TTC549 (cell line): ENCODE measurements around the gene PAN3.
"Not testable (repeated sequence)": the region's sequence is repeated elsewhere in the genome, so short reads cannot be mapped to it uniquely, and the experiment has no call there.

ENCODE experiments used
- FAIRE-seq: peaks from 2 replicates; lab custom pipeline; 2012; peaks lifted over from hg19 to GRCh38; lab: Jason Lieb, UNC

PAN3 gene

GRCh38 chr13:28138012-28138755 lies at the start of gene PAN3:
TSS of gene PAN3 (plus strand) at chr13:28138545. CDS start at chr13:28138658, 113 bp downstream.
- FAIRE-seq: no peak

DNA sequence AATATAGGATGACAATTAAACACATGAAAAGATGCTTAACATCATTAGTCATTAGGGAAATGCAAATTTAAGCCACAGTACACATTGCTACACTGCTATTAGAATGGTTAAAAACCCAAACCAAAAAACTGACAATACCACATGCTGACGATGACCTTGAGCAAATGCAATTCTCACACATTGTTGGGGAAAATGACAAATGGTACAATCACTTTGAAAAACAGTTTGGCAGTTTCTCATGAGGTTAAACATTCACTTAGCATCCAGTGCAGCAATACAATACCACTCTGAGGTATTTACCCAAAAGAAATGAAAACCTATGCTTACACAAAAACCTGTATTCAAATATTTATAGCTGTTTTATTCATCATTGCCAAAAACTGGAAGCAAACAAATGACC lies 49.3 kb upstream of the PAN3 start:
- no peak for FAIRE-seq

GRCh38 chr13:28092431-28092830 lies 45.9 kb upstream of the PAN3 start:
- FAIRE-seq: no peak

GRCh38 chr13:28093881-28094280 lies 44.5 kb upstream of the PAN3 start:
- FAIRE-seq: no peak

DNA sequence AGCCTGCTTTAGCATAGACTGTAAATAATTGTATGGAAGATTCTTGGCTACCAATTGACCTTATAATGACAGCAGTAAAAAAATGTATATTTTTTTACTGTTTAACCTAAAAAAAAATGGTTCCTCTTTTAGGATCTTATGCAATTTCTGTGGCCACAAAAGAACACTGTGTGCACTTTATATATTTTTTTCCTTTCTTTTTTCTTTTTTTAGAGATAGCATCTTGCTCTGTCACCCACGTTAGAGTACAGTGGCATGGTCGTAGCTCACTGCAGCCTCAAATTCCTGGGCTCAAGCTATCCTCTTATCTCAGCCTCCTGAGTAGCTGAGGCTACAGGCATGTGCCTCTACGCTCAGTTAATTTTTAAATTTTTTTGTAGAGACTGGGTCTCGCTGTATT lies 44.0 kb upstream of the PAN3 start:
- no peak for FAIRE-seq

GRCh38 chr13:28097503-28097902 lies 40.8 kb upstream of the PAN3 start:
- FAIRE-seq: no peak

GRCh38 chr13:28099396-28100149 lies 38.8 kb upstream of the PAN3 start:
- no peak for FAIRE-seq

GRCh38 chr13:28100150-28101121 lies 37.9 kb upstream of the PAN3 start, which contains the start of gene FLT3:
TSS of gene FLT3 (minus strand) at chr13:28100576. CDS start at chr13:28100510, 66 bp downstream.
- FAIRE-seq: no peak

GRCh38 chr13:28101886-28102285 lies 36.5 kb upstream of the PAN3 start:
- FAIRE-seq: not testable (repeated sequence)

- no peak for FAIRE-seq
These were observed 31.4 kb upstream of the PAN3 start for GRCh38 chr13:28106976-28107375.

GRCh38 chr13:28110414-28110813 lies 27.9 kb upstream of the PAN3 start:
- no peak for FAIRE-seq

DNA sequence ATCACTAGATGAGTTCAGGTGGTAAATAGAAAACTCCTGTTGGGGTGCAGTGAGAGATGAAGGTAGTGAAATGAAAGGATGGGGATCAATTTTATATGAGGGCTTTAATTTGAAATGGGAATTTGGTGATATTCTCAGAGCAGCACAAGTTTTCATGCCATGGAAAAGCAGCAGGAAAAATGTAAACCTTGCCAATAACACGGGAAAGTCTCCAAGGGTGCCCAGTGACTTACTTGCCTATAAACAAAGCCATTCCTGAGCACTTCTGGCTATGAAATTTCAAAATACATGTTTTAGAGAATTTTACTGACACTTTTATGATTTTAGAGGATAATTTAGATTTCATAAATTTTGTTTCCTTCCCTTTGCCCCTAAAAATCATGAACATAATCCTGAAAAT lies 21.6 kb upstream of the PAN3 start:
- FAIRE-seq: no peak

GRCh38 chr13:28117689-28118377 lies 20.5 kb upstream of the PAN3 start:
- no peak for FAIRE-seq

GRCh38 chr13:28120317-28120716 lies 18.0 kb upstream of the PAN3 start:
- no peak for FAIRE-seq

- FAIRE-seq: no peak
These were observed 17.1 kb upstream of the PAN3 start for GRCh38 chr13:28121224-28121623.

GRCh38 chr13:28128030-28128429 lies 10.3 kb upstream of the PAN3 start:
- FAIRE-seq: no peak

GRCh38 chr13:28128926-28129325 lies 9.4 kb upstream of the PAN3 start:
- no peak for FAIRE-seq

DNA sequence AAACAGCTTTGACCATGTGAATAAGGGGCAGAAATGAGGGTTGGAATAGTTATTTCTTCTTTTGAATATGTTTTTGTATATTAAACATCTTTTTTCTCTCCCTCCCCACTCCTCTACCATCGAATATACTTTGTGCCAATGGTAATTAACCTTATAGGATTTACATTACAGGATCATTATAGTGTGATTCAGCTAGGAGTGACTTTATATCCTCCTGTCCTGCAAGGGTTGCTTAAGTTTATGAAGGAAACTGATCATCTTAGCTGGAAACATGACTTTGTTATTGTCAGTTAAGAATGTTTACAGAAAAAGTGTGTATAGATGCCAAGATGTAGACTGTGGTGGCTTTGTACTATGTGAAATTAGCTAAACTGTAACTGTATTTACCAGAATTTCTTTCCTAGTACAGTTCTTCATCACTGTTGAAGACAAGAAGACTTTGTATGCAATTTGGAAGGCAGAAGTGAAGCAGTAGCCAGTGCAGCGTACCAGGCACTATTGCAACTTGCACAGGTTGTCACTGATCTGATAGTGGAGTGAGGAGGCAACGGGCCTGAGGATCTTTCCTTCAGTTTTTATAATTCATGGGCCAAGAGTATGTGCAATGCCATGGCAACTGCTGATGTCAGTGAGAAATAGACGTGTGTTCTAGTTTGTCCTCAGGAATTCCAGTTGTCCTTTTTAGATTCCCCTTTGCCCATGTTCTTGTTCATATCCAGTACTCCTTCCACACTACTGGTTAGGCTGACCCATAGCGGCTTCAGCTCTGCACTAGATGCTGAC lies 8.2 kb upstream of the PAN3 start:
- FAIRE-seq: no peak

- FAIRE-seq: no peak
These were observed 6.7 kb upstream of the PAN3 start for GRCh38 chr13:28131646-28132045.

DNA sequence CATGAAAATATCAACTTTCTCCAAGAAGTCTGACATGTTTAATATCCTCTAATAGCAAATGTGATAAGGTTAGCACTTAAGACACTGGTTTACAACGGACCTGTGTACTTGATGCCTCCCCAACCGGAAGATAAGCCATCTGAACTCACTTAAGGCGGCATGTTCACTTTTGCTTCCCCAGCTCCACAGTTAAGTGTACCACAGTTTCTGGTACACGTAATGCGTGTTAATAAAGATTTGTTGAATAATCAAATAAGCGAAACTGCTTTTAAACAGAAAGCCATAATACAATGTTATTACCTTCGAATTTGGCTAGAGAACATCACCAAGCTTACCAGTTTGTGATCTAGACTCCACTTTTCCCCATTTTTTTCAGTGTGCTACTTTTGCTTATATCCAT lies 1.4 kb upstream of the PAN3 start:
- FAIRE-seq: no peak

GRCh38 chr13:28137596-28137995 lies 749 bp upstream of the PAN3 start:
- FAIRE-seq: no peak
